T-helper 2 cell (primary cell): ENCODE data around the gene SYCP1.
"Not testable (repeated sequence)": the region's sequence is repeated elsewhere in the genome, so short reads cannot be mapped to it uniquely, and the experiment has no call there.

Experiments used
- DNase-seq, 5 experiments: peaks; one replicate each; pipeline versions ENCODE4 v3.0.0 to v3.0.0-alpha.2; 2012 to 2022

SYCP1 gene

DNA sequence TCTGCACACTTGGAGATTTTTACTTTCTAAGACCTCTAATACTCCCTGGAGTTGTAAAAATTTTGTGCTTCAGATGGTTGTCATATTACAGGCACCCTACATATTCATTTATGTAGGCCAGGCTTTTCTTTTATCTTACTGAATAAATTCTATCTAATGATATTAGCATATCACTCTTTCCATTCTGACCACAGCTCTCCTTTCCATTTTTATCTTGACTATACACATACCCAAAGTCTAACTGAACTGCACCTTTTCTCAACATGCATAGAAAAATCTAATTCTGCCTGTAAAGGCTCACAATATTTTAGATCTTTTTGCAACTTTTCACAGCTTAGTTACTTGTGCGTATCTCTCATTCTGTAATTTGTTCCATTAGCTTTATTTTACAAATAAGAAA, 122.2 kb downstream of the SYCP1 start:
- DNase-seq, result no peak

DNA sequence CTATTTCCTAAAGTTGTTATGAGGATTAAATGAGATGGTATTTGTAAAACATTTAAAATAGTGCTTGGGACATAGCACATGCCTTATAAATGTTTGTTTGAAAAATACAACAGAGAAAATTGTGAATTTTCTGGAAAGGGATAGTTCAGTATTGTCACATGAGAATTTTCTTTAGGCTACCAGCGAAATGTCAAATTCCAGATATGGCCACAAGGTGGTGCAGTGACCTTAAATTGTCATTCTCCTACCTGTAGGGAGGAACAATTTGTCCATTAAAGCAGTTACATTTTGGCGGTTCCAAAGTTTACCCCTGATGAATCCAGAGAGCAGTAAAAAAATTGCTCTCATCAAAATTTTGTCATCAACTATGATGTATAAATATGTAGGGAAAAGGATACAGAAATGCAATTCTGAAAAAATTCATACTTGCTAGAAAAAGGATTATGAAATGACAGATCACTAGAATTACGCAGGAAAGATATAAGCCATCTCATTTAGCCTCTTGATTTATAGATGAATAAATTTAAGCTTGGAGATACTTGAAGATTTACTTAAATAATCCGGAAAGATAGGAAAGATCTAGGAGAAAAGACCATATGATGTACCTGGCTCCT, 124.7 kb downstream of the SYCP1 start:
- DNase-seq, result peak in 4 of 5 experiments; percentile 29 to 54 (median 52)

DNA sequence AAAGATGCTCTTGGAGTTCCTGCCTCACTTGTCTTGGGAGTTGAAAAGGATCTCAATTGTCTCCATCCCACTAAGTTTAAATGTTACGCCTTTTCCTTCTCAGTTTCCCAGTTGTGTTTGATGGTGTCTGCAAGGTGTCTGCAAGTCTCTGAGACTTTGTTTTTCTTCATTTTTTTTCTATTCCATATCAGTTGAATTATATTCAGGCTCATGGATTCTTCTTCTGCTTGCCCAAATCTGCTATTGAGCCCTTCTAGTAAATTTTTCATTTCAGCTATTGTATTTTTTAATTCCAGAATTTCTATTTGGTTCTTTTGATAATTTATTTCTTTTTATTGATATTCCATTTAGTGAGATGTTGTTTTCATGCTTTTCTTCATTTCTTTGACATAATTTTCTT, 127.6 kb downstream of the SYCP1 start:
- DNase-seq, result no peak

DNA sequence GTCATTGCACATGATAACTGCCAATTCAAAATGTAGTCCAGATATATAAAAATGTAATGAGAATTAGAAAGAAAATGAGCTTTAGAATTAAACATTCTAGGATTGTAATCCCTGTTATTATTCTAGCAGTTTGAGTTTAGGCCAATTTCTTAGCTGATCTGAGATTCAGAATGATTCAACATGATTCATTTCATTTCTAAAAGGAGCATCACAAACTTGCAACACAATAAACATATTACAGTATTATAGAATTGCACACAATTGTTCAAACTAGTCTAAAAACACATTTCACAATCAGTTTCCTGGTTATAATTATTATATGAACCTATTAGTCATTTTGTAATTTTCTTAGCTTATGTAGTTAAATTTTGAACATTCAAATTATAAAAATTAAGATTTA, 131.6 kb downstream of the SYCP1 start:
- no peak for DNase-seq

DNA sequence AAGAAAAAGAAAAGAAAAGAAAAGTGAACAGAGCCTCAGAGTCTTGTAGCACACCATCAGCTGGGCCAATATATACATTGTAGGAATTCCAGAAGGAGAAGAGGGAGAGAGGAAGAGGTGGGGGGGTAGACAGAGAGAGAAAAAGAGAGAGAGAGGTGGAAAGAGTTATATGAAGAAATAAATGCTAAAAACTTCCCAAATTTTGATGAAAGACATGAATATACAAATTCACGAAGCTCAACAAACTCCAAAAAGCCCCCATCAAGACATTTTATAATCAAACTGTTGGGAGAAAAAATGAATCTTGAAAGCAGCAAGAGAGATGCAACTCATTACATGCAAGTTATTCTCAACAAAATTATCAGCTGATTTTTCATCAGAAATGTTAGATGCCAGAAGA, 133.4 kb downstream of the SYCP1 start:
- no peak for DNase-seq

DNA sequence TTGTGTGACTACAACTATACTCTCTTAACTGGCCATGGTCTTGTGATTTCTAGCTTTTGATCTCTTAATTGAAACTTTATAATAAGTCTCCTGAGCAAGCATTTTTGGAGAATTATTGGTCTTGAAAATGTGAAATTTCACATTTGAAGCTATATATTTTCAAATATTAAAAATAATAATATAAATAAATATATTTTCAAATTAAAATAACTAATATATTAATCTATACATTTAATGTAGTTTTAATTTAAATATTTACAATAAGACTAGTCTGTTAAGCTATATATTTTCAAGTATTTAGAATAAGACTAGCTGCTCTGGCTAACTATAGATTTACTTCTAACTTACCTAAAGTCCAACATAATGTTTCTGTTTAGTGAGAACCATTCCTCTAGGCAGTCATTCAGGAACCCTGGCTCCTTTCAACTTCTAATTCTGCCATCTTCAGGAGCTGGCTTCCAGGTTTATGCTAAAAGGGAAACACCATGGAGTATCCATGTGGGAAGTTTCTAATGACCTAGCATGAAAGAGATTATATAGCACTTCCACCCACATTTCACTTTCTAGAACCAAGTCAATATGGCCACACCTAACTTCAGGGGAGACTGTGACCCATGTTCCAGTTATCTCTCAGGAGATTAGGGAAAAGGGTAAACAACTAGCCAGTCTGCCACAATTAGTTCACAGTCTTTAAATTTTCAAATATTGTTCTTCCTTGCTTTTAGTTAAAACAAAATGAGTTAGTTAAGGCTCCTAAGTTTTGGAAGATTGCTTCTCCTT, 143.0 kb downstream of the SYCP1 start:
- no peak for DNase-seq

DNA sequence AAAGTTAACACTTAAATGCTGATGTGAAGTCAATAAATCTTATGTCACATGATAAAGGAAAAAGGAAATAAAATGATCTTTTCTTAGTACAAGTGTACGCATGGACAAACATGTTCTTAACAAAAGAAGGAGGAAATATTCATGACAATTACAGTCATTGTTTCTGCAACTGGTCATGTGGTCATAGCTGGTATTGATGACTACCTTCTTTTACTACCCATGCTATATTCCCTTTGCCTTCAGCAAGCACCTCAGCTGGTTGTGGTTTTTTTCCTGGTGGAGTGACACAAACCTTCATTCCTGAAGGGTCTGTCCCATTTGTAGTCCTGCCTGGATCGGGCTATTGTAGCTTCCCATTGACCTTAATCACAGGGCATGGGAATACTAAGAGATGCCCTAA, 151.5 kb downstream of the SYCP1 start:
- DNase-seq, result no peak

DNA sequence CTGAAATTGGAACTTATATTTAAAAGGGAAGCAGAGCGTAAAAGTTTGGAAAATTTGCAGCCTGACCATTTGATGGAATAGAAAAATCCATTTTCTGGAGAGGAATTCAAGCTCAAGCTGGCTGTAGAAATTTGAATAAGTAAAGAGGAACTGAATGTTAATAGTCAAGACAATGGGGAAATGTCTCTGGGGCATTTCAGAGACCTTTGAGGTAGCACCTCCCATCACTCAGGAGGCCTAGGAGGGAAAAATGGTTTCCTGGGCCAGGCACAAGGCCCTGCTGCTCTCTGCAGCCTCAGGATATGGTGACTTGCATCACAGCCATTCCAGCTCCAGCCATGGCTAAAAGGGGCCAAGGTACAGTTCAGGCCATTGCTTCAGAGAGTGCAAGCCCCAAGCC, 157.3 kb downstream of the SYCP1 start:
- no peak for DNase-seq

DNA sequence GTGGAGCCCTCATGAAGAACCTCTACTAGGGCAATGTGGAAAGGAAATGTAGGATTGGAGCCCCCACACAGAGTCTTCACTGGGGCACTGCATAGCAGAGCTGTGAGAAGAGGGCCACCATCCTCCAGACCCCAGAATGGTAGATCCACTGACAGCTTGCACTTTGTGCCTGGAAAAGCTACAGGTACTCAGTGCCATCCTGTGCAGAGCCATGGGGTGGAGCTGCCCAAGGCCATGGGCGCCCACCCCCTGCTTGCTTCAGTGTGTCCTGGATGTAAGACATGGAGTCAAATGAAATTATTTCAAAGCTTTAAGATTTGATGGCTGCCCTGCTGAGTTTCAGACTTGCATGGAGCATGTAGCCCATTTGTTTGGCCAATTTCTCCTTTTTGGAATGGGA, 157.8 kb downstream of the SYCP1 start:
- no peak for DNase-seq

DNA sequence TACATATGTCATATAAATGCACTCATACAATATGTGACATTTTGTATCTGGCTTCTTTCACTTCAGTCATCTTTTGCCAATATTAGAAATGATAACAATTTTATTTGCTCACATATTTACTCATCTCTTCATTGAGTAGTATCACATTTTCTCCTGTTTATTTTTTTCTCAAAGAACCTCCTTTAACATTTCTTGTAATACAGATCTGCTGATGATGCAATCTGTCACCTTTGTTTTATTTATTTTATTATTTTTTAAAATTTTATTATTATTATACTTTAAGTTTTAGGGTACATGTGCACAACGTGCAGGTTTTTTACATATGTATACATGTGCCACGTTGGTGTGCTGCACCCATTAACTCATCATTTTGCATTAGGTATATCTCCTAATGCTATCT, 159.1 kb downstream of the SYCP1 start:
- no peak for DNase-seq

DNA sequence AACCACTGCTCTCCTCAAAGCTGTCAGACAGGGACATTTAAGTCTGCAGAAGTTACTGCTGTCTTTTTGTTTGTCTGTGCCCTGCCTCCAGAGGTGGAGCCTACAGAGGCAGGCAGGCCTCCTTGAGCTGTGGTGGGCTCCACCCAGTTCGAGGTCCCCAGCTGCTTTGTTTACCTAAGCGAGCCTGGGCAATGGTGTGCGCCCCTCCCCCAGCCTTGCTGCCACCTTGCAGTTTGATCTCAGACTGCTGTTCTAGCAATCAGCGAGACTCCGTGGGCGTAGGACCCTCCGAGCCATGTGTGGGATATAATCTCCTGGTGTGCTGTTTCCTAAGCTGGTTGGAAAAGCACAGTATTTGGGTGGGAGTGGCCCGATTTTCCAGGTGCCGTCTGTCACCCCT, 164.9 kb downstream of the SYCP1 start:
- not testable (repeated sequence) for DNase-seq

DNA sequence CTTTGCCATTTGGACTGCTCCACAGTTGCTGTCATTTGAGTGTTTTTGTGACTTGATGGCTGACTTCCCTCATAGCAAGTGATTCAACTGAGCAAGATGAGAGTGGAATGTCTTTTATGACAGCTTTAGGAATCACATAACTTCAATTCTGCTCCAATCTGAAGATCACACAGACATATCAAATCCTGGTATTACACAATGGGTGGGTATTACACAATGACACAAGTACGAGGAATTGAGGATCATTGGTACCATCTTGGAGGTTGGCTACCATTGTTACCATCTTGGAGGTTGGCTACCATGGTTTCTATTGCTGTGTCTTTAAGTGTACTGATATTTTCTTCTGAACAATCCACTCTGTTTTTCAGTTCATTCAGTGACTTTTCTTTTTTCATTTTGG, 166.5 kb downstream of the SYCP1 start:
- no peak for DNase-seq

DNA sequence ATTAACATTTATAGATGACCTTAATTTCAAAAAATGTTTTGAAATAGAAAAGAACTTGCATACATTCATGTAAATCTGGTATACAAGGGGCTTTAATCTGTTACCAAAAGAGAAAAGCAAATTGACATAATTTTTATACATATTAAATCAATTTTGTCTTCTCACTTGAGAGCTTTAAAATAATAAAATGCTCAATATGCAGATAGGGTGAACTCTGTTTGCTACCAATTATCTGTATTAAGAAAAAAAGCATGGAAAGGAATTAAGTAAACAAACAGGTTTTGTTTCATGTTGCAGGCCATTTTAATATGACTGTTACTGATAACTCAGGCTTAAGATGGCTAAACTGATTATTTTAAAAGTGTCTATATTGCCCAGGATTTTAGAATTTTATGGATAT, 168.9 kb downstream of the SYCP1 start:
- DNase-seq, result no peak

DNA sequence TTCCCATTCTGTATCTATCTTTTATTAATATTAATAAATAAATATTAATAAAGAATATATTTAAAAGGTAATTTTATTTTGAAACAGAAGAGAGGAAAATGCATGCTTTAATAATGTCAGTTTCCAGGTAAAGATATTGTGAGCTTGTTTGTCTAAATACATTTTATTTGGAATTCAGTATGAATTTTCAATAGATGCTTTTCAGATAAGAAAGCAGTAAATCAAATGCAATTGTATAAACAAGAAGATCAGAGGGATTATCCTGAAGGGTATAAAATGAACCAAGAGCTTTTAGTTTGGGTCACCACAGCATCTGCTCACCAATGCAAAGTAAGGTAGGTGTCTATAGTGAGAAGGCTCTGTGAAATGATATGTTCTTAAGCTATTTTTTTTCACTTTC, 174.9 kb downstream of the SYCP1 start, which contains the start of gene TSHB:
Gene TSHB, plus strand, starts transcription at position 301 of the 400 bp plus-strand sequence. CDS start 3,537 bp downstream, outside the sequence.
- no peak for DNase-seq

DNA sequence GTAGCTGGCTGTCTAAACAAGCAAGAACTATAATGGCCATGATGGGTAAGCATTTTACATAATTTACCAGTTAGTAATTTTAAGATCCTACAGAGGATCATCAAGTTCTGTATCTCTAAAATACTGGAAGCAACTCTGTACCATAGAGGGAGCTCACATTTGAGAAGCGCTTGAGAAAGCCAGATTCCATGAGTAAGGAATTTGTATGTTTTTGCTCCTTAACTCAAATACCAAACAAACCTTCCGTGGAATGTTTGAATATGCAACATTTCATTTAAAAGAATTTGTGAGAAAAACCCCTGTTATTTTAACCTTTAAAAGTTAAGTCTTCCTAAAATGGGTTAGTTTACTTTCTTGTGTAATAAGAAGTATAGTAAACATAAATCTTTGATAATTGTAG, 176.9 kb downstream of the SYCP1 start:
- no peak for DNase-seq

DNA sequence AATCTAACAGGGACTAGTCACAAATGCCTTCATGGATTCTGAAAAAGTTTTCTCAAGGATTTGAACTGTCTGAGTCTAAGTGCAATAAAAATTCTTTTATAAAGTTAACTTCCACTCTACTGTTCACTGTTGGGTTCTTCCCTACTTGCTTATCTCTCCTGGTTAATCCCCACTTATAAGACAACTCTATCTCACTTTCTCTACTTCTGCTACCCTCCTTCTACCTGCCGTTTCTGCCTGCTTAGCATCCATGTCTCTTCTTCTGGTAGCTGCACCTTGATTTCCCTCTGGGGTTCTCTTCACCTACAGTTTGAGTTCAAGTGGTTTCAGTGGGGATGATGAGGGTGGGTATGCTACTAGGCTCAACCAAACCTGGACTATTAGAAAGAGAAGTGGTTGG, 181.0 kb downstream of the SYCP1 start:
- no peak for DNase-seq

DNA sequence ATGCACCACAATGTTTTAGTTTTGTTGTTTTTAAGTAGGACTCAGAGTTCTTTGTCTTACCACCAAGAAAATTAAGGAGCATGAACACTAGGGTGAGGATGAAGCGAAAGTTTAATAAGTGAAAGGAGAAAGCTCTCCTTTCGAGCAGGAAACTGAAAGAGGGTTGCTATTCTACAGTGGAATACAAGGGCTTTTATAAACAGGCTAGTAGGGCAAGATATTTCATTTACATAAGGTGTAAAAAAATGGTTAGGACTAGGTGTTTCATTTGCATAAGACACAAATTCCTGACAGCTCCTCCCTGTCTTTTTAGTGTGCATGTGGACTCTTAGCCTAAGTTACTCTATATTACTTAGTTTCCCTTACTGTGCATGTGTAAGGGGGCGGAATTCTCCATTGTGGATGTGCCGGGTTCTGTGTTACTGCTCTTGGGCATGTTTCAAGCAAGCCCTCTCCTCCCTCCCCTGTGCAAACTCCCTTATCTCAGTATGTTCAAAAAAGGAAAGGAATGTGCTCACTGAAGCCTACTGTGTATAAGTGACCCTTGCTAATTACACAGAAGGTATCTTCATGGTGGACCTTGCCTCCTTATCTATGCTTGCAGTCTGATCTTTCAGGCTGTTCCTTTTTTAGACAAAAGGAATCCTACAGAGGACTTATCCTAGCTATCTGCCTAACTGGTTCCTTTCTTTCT, 182.3 kb downstream of the SYCP1 start:
- DNase-seq, result no peak

DNA sequence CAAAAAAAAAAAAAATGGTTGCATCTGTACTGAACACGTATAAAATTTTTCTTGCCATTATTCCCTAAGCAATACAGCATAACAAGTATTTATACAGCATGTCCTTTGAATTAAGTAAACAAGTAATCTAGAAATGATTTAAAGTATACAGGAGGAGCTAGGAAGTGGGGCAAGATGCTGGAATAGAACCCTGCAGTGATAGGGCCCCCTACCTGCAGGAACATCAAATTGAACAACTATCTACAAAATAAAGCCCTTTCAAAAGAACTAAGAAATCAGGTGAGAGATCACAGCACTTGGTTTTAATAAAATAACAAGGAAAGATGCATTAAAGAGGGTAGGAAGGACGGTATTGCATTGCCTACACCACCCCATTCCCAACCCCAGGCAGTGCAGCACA, 185.8 kb downstream of the SYCP1 start:
- no peak for DNase-seq

DNA sequence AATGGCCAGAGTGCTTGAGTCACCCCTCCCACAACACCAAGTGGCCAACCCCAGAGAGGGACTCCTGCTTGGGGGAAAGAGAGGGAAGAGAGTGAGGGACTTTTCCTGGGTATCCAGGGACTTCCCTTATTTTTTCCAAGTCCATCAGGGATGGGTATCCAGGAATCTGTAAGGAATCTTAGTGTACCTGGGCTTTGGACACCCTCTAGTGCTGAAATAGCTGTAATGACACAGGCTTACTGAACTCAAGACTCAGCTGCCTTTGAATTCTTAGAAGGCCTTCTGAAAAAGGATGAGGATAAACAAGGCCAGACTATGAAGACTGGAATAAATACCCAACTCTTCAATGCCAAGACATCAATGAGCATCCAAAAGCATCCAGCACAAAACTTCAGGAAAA, 187.0 kb downstream of the SYCP1 start:
- no peak for DNase-seq
